Kidney epithelial cell (primary cell): ENCODE measurements around the gene OPHN1. TPM values are rescaled to one million over a fixed set of nuclear protein-coding genes. Genes with fewer than 3 reads are reported as not detected.
"Not testable (repeated sequence)": the region's sequence is repeated elsewhere in the genome, so short reads cannot be mapped to it uniquely, and the experiment has no call there.

ENCODE experiments used
- DNase-seq: peaks from one replicate; pipeline ENCODE4 v3.0.0-alpha.2; 2010; ENCODE audit warnings: low read depth
- H3K27me3 ChIP-seq: 2 replicates; pipeline ENCODE4 v1.6.0; 2011; ENCODE audit warnings: low read length; ENCODE audit not compliant: control insufficient read depth, insufficient read depth
- H3K36me3 ChIP-seq: 2 replicates; pipeline ENCODE4 v1.5.1; 2011; ENCODE audit warnings: low read length; ENCODE audit not compliant: control insufficient read depth, insufficient read depth
- H3K4me3 ChIP-seq: 2 replicates; pipeline ENCODE4 v1.5.1; 2011; ENCODE audit warnings: low read depth, mild to moderate bottlenecking, control low read depth, low read length
- total RNA-seq: library from RNA; depleted of rRNA; stranded (reverse); fragments of >200 nt; gene quantifications from 2 replicates; pipeline ENCODE4 v1.2.3, GENCODE V29; 2015
- TF ChIP-seq, protein P1 (sequence below): IDR thresholded peaks from 2 replicates; pipeline ENCODE4 v1.5.1; 2011; ENCODE audit warnings: mild to moderate bottlenecking, moderate library complexity, low read length, control low read depth, inconsistent platforms; ENCODE audit not compliant: insufficient read depth, poor library complexity, severe bottlenecking

Gene OPHN1
- total RNA-seq, 1 donor from 2014 or later: 6.9 TPM

DNA sequence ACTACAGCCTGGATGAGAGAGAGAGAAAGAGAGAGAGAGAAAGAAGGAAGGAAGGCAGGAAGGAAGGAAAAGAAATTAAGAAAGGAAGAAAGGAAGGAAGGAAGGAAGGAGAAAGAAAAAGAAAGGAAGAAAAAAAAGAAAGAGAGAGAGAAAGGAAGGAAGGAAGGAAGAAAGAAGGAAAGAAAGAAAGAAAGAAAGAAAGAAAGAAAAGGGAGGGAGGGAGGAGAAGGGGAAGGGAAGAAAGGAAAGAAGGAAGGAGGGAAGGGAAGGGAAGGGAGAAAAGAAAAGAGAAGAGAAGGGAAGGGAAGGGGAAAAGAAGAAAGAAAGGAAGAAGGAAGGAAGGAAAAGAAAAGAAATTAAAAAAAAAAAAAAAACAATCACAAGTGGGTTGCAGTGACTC is 146.3 kb downstream of the OPHN1 start:
- Histone ChIP-seq H3K4me3 (no peak overlapping the region), H3K27me3 (no peaks in the 10 kb centered on the region), H3K36me3 (no peaks in the 10 kb centered on the region)
- DNase-seq: no peak
- TF ChIP-seq, protein P1, sequence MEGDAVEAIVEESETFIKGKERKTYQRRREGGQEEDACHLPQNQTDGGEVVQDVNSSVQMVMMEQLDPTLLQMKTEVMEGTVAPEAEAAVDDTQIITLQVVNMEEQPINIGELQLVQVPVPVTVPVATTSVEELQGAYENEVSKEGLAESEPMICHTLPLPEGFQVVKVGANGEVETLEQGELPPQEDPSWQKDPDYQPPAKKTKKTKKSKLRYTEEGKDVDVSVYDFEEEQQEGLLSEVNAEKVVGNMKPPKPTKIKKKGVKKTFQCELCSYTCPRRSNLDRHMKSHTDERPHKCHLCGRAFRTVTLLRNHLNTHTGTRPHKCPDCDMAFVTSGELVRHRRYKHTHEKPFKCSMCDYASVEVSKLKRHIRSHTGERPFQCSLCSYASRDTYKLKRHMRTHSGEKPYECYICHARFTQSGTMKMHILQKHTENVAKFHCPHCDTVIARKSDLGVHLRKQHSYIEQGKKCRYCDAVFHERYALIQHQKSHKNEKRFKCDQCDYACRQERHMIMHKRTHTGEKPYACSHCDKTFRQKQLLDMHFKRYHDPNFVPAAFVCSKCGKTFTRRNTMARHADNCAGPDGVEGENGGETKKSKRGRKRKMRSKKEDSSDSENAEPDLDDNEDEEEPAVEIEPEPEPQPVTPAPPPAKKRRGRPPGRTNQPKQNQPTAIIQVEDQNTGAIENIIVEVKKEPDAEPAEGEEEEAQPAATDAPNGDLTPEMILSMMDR: no peak

DNA sequence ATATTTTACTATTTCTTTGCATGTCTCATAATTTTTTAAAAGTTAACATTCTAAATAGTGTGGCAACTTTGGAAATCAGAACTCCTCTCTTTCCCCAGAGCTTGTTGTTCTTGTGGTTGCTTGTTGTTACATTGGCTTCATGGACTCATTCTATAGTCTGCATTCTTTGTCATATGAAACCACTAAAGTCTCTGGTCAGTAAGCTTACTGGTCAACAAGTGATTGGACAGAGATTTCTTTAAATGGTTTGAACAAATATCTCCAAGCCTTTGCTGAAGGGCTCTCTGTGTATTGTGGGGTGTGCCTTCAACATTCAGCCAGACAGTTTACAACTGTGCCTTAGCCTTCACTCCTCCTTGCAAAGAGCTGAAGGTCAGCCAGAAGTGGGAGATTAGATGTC is 147.2 kb downstream of the OPHN1 start:
- no peak for DNase-seq
- Histone ChIP-seq H3K36me3 (no peaks in the 10 kb centered on the region), H3K4me3 (no peak overlapping the region), H3K27me3 (no peaks in the 10 kb centered on the region)
- TF ChIP-seq, protein P1: no peak

DNA sequence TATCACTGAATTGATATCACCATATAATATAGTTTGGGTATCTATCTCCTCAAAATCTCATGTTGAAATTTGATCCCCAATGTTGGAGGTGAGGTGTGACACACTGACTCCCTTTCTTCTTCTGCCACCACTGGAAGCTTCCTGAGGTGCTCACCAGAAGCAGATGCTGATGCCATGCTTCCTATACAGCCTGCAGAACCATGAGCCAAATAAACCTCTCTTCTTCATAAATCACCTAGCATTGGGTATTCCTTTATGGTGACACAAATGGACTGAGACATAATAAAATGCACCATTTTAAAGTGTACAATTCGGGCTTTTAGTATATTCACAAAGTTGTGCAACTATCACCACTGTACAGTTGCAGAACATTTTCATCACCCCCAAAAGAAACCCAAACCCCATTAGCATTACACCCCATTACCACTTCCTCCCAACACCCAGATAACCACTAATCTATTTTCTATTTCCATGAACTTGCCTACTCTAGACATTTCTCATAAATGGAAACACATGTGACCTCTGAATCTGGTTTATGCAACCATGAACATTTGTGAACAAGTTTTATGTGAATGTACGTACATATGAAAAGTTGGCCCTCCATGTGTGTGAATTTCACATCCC is 148.9 kb downstream of the OPHN1 start:
- DNase-seq: no peak

DNA sequence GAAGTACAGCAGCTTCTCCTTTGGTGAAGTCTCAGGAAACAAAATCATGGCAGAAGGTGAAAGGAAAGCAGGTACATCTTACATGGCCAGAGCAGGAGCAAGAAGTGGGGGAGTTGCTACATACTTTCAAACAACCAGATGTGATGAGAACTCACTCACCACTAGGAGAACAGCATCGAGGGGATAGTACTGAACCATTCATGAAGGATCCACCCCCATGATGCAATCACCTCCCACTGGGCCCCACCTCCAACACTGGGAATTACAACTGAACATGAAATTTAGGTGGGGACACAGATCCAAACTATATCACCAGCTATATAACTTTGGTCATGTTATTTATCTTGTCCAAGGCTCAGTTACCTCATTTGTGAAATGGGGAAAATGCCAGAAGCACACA is 159.4 kb downstream of the OPHN1 start:
- no peak overlapping the region for H3K4me3 ChIP-seq
- TF ChIP-seq, protein P1: no peak
- no peak for DNase-seq
- H3K27me3 ChIP-seq: no peaks in the 10 kb centered on the region
- H3K36me3 ChIP-seq: no peaks in the 10 kb centered on the region

More for the DNA sequence above, 148.9 kb downstream of the OPHN1 start:
- Histone ChIP-seq H3K36me3 (no peaks in the 10 kb centered on the region), H3K27me3 (no peaks in the 10 kb centered on the region), H3K4me3 (no peak overlapping the region)
- TF ChIP-seq, protein P1: no peak

DNA sequence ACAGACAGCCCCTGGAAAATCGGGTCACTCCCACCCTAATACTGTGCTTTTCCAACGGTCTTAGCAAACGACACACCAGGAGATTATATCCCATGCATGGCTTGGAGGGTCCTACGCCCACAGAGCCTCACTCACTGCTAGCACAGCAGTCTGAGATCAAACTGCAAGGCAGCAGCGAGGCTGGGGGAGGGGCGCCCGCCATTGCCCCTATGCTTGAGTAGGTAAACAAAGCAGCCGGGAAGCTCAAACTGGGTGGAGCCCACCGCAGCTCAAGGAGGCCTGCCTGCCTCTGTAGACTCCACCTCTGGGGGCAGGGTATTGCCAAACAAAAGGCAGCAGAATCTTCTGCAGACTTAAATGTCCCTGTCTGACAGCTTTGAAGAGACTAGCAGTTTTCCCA is 168.5 kb downstream of the OPHN1 start:
- DNase-seq, H3K36me3 ChIP-seq, H3K4me3 ChIP-seq: not testable (repeated sequence)

DNA sequence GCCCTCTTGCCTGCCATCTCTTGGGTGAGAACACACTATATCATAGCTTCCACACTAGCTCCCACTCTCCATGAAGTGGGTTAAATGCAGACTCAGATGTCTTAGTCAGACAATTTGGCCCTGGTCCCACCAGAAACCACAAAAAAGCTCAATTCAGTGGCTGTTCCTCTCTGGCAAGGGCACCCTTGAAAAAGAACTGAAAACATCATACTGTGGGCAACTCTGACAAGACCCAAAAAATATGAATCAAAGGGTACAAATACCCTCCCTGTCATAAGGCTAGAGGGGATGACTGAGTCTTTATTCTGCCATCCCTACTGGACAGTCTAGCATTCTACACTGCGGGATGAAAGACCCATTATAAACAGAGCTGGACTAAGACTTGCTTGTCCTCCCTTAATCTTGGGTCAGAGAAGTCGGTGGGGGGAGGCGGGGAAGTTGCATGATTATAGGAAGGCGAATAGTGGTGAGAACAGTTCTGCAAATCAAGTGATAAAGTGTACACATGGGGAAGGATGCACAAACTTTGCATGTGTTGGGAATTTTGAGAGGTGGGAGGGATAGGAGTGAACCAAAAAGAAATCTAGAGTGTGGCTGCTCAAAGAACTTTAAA is 172.1 kb downstream of the OPHN1 start:
- TF ChIP-seq, protein P1: no peak
- no peak for DNase-seq
- Histone ChIP-seq H3K27me3 (no peaks in the 10 kb centered on the region), H3K36me3 (no peaks in the 10 kb centered on the region), H3K4me3 (no peak overlapping the region)

More for the DNA sequence above, 168.5 kb downstream of the OPHN1 start:
- not testable (repeated sequence) for H3K27me3 ChIP-seq
